GM21786 (cell line): ENCODE measurements around the gene RASGRP1.

Experiments
- ATAC-seq: cut with Tn5 transposase; IDR thresholded peaks from one replicate; pipeline ENCODE4 v1.9.1; 2021; ENCODE audit not compliant: unreplicated experiment

RASGRP1 gene

DNA sequence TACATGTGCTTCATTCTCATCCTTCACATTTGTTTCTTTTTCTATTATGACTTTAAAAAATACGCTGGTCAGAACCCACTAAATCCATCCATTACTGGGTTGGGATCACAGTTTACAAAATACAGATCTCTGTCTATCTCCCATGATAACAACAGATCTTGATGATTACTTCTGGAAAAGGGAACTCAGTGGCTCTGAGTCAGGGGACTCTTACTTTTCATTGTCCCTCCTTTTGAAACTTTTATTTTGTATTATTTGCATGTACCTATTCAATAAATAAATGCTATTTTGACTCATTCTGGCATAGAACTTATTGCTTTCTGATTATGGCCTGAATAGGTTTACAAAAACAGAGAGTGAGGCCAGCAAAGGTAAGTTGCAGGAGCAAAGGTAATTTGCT lies 11.6 kb upstream of the RASGRP1 start:
- ATAC-seq = no peak

DNA sequence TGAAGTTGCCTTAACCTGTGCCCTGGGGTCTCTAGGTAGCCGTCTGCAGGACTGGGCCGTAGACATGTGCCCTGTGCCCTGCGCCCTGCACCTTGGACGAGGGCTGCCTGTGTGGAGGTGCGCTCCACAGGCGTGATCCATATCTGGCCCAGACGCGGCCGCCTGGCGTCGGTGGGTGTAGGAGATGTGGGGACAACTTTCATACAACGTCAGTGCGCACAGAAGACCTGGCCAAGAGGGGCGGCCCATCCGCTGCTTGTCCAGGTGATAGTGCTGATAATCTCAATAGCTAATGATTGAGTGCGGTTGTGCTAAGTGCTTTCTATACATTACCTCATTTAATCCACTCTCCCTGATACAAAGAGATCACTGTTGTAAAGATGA lies 665 bp upstream of the RASGRP1 start:
- ATAC-seq = no peak

DNA sequence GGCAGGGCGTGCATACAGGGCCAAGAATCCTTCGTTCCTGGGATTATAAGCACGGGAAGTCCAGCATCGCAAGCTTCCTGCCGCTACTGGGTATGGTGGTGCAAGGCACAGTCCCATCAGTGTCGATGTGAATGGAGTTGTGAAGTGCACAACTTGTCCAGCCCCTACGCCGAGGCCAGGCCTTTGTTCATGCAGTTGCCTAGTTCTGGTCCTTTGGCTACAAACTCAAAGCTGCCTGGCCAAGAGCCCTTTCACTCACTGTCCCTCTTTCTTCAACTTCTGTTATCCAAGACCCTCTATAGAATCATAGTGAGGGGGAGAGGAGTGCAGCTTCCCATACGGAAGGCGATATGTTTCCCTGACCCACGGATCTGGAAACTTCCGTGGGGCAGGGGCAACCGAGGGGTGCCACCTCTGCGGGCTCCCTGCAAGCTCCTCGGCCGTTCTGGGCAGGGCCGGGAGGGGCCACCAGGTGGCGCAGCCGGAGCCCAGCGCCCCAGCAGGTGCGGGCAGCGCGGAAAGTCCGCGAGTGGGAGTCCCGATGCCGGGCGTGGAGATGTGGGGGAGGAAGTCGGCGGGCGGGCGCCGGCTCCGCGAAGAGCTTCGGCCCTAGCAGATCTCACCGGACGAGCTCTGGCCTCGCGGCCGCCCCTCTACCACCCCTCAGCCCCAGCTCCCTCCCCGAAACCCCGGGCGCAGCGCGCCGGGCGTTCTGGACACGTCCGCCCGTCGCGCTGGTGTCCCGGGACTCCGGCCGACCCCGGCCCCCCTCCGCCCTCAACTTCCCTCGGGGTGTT lies 693 bp downstream of the RASGRP1 start:
- ATAC-seq = peak; percentile 57

DNA sequence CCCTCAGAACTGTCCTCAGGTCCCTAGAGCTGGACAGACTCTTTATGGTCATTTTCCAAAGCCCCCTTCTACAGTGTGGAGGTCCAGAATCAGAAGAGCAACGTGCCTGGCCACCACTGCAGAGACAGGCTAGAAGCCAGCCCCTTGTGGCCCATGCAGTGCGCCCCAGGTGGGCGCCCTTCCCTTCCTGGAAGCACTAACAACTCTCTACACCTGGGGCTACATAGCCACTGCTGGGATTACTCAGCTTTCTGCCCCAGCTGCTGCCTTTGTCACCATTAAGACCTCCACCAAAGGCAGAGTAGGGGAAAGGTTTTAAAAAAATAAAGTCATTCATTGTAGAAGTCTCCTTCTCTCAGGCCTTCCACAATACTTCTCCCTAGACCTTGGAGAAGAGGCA lies 2.3 kb downstream of the RASGRP1 start:
- no peak for ATAC-seq

DNA sequence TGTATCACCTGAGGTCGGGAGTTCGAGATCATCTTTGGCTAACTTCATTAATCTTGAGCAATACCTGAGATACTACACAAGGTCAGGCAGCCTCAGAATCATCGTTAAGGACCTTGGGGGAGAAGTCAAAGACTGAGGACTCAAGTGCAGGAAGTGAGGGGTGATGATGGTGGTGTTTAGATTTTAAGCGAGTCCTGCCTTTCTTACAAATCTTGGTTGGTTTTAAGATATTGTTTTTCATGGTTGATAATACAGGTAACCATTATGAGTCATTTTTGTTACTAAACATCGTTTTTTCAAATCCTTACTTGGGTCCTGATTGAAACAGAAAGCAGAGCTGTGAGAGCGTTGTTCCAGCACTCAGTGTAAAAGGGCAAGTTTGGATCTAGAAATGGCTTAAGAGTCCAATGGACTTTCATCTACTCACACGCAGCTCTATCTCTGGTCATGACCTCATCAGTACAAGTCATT lies 4.1 kb downstream of the RASGRP1 start:
- ATAC-seq = no peak

DNA sequence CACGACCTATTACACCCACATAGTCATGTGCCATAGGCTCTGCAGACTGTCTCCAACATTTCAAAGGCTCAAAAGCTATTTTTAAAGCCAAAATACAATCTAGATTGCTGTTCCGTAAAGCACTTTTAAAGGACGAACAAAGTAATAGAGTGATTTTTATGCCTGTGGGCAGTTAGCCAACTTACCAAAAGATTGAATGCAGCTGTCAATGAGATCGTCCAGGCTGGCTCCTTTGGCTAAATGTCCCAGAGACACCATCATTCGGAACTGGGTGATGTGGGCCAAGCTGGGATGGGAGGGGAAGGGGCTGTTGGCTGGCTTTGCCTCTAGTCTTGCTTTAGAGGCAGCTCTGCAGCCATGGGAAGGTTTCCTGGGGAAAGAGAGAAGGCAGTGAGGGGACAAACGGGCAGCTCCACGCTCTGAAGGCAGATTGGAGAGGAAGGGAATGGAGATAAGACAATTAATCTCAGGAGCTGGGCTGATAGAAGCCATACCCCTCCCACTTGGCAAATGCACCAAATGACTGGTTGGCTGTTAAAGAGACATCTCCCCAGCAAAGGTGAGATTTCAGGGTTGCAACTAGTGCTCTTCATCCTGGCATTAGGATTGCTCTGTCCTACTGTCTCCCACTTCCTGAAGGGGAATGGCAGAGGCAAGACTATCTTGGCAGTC lies 4.8 kb downstream of the RASGRP1 start:
- no peak for ATAC-seq

DNA sequence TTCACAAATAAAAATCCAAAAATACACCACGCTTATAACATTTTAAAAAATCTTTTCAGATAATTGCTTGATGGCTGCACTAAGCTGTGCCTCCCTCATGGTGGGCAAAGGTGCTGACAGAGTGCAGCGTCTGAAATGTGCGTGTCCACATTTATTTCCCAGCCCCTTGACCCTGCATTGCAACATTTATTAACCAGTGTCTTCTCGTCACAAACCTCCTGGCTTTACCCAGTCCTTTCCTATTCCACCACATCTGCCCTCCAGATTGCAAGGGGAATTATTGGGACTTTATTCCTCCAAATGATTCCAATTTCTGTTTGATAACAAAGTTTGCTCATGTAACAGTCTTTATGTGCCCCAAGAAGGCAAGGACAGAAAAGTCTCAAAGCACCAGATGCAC lies 5.5 kb downstream of the RASGRP1 start:
- ATAC-seq = no peak

DNA sequence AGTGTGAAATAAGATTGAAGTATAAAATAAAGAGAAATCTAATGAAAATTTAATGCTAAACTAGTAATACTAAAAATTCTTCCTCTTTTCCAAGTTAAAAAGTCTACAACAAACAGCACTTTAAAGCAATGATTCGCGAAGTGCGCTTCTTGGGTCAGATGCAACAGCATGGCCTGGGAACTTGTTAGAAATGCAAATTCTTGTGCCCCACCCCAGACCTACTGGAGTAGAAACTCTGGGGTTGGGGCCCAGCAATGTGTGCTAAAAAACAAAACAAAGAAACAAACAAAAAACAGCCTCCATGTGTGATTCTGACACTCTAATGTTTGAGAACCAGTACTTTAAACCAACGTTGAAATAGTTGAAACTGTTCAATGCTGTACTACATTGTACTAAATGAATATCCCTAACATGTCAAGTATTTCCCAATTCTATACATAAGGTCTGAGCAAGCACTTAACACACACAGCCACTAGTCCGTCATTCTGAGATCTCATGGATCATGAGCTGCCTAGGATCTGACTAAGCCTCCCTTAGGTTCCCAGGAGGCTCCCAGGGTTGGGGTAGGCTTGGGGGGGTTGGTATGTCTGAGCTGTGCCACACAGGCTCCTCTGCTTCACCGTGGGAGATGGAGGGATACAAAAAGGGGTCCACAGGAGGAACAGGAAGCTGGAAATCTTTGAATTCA lies 6.1 kb downstream of the RASGRP1 start:
- no peak for ATAC-seq

DNA sequence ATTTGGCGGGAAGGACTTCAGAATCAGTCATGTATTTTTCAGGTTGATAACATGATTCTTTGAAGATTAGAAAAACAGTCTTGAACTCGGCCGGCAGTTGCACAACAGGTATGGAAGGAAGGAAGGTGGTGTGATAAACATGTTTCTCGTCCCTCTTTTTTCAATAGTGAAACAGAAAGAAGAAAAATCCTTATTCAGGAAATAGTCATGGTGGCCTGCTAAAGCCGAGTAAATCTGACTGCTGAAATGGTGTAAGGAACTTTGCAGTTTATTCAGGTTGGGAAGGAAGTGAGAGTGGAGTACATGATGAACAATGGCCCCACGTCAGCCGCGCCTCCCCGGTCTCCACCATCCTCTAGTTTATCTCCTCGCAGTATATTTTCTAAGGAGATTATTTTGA lies 6.7 kb downstream of the RASGRP1 start:
- ATAC-seq = no peak

DNA sequence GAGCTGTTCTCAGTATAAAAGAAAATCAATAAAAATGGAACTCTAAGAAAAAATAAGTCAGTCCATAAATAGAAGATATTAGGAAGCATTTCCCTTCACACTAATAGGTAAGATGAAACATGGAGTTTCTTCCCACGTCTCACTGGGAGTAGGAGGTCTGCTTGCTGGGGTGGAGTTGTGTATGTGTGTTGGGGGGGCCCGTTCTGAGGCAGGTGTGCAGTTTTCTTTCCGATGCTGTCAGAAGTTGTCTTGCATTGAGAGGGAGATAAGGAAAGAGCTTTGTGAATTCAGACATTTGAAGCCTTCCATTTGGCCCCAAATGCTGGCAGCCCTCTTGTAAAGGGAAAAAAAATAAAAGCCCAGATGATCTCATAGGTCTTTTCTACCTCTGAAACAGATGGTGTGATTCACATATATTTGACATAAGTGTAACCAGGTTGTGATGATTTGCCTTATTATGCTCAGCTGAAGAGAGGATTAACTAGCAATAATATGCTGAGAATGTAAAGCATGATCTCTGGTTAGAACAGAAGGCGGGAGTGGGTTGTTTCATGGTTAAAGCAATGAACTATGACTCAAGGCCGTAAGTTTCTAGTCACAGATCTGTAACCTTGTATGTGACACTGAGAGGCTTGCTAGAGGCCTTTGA lies 8.8 kb downstream of the RASGRP1 start:
- ATAC-seq = peak; percentile 42

DNA sequence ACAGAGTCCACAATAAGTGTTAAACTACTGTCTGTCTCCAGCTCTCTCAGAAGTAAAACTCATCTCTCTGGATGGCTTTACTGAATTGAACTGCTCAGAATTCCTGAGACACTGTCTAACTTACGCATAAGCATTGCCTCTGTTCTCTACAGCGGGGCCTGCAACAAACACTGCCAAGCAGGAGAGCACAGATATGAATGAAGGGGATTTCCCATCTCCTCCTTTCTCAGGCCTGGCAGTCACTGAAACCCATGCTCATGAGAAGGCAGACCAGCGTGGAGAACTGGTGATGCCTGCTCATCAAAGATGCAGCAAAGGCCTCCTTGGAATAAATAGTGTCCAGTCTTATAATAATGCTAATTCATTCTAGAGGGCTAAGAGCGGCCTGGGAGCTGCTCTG lies 10.3 kb downstream of the RASGRP1 start:
- peak; percentile 64 for ATAC-seq

DNA sequence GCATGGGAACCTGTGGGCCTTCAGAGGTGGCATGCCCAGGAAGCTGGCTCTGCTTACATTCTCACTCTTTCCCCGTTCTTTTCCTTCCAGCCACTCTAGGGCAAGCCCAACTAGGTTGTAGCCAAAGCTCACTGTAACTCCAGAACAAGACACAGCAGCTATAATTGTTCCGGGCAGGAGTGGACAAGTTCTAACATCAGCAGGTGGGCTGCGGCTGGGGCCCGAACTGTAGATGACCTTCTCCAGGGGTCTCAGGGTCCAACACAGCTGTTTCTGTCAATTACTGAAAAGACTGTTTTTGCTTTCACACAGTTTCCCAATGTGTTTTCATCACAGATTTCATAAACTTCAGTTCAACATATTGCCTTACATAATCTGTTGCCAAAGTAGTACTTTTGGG lies 11.5 kb downstream of the RASGRP1 start:
- no peak for ATAC-seq

DNA sequence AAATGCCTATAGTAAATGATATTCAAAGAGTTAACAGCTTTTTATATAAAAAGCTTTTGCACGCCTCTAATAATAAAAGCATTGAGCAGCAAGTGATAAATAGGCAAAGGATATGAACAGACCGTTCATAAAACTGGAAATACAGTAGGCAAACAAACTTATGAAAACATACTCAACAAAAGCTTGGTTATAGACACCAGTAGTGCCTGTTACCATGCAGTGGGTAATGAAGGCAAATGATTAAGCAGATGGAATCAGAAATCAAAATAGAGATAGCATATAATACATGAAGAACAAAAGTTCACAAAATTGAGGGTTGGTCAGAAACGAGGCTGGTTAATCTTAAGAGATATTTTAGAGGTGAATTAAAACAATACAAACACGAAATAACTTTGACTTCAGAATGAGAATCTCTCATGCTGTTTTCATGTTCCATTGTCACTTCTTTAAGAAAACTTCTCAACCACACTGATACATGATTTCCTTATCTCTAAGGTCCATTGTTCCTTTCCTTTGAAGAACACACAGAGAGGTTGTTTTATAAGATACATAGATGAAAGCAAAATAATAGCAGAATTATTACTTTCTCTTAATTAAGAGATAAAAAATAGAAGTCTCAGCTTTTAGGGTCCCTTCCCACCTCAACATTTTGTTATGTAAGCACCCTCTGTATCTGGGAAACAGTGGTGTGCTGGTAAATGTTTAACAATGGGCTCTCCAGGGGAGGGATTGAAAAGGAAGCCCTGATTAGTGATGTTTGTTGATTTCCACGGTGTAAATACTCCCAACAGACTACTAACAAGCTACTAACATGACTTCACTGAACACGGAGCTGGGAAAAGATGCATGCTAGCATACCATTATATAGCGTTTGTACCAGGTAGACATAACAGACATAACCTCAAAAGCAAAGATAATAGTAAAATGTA lies 12.6 kb downstream of the RASGRP1 start:
- no peak for ATAC-seq

DNA sequence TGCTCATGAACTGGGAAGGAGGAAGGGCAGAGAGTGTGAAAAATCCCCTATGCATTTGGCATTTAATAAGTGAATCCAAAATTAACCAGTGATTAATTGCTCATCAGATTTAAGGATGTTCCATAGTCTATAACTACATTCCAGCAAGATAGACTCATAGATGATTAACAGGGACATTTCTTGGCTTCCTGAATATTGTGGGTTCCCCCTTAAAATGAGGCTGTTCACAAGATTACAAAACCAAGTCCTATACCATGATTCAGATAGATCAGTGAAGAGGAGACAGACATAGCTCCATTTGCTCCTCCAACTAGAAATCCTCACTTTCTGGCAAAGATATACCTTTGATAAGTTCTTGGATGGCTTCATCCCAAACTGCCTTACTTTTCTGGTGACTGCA lies 15.4 kb downstream of the RASGRP1 start:
- ATAC-seq = no peak

DNA sequence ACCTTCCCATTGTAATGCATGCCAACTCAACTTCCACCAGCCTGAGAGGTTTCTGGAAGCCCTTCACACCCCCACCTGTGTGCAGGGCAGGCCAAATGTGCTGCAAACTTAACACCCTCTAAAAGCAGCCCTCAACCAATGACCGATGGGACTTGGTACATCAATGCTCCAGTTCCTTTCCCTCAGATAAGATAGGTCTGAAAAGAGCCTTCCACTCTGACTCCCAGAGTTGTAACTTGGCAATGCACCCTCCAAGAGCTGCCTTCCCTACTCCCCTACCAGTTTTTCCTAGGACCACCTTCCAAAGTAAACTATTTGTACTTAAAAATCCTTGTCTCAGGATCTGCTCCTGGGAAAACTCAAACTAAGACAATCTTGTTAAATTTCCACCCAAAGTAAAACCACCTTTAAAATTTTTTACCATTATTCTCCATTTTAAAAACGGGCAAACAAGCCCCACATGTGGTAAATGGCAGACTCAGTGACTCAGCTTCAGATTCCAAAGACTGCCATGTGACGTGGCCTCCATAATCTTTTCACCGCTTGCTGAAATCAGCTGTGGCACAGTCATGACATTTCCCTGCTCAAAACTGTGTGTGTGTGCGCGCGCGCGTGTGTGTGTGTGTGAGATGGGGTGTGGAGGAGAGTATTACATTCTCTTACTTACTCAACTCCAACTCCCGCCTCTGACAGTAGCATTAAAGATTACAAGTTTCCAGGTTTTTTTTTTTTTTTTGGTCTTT lies 17.2 kb downstream of the RASGRP1 start:
- no peak for ATAC-seq

DNA sequence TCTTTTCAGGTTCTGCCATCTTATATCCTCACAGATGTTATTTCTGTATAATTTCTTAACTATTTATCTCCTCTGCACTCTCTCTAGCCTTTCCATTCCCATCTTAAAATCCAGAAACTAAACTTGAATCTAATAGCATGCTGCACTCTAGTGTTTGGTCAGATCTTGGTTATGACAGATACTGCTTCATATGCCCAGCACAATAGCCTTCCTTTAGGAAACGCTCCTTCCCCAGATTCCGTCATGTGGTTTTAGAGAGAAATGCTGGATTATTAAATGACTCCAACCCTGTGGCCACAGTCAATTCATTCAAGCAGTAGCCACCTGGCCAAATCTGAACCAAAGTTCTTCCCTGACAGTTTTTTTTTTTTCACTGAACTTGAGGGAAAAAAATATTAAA lies 19.4 kb downstream of the RASGRP1 start:
- no peak for ATAC-seq

DNA sequence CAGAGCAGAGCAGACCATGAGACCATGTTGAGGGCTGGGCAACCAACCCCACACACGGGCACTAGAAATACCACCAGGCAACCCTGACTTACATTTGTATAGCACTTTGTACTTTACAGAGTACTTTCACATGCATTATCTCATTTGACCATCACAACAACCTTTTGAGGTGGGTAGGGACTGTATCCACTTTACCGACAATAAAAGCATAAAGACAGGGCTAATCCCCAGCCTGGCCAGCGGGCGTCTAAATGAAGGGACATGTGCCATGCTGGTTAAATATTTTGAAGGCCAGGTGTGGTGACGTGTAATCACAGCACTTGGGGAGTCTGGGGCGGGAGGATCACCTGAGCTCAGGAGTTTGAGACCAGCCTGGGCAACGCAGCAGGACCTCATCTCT lies 23.6 kb downstream of the RASGRP1 start:
- ATAC-seq = no peak

DNA sequence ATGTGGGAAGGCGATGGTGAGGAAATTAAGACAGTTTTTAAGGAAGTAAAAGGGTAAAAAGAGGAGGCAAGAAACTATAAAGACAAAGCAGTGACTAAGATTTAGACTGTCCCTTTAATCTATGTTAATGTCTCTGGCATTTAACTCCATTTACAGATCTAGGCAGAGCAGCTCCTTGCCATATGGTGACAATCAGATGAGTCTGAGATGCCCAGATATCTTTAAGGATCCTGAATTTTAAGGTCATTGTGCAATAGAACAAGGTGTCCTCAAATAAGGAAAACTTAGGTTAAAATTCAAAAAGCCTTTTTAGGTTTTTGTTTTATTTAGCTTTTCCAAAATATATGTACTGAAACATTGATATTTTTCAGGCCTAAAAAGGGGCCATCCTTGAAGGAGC lies 24.1 kb downstream of the RASGRP1 start:
- ATAC-seq = no peak

DNA sequence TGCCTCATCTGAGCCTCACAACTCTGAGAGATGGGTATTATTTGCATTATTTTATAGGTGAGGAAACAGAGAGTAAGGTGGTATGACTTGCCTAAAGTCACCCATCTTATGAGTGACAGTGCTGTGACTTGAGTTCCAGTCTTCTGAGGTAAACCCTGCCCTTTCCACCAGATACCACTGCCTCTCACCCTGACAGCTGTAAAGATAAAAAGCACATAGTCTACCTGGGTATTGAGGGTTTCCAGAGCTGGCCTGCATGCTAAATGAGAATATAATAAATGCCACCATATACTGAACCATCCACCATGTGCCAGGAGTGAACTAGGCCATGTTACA lies 25.6 kb downstream of the RASGRP1 start:
- no peak for ATAC-seq
